Cerebellar nuclear complex (tissue), 1 donor: ENCODE measurements around the gene PTPA.
A peak's percentile ranks its signal among the peaks of the same experiment; 100 is the strongest.
"Not testable (repeated sequence)": the region's sequence is repeated elsewhere in the genome, so short reads cannot be mapped to it uniquely, and the experiment has no call there.

Experiments
- DNase-seq, 2 experiments: peaks; one replicate each; lab custom pipeline; 2025; lab: John Stamatoyannopoulos, UW

The PTPA gene

DNA sequence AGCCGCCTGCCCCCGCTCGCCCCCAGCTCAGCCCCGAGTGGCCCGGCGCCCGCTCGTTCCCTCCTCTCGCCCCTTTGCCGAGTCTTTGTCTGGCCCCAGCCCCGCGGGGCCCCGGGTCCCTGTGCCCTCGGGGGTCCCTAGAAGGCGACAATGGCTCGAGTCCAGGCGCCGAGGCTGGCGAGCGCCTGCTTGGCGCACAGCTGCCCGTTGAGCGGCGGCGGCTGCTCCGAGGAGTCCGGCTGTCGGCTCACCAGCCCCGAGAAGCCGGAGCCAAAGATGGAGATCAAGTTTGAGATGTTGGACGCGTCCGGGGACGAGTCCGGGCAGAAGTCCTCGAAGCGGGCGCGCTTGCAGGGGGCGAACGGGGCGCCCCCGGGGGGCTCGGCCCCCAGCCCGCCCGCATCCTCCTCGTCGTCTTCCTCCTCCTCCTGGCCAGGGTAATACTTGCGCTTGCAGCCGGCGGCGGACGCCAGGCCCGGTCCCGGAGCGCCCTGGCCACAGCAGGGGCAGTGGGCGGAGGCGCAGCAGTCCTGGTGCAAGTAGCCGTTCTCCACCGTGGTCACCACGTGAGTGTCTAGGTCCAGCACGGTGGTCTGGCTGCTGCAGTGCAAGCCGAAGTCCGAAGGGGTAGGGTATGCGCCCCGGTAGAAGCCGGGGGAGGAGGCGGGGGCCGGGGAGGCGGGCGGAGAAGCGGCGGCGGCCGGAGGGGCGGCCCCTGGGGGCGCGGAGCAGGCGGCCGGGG, 65.7 kb downstream of the PTPA start:
- no peak for DNase-seq

DNA sequence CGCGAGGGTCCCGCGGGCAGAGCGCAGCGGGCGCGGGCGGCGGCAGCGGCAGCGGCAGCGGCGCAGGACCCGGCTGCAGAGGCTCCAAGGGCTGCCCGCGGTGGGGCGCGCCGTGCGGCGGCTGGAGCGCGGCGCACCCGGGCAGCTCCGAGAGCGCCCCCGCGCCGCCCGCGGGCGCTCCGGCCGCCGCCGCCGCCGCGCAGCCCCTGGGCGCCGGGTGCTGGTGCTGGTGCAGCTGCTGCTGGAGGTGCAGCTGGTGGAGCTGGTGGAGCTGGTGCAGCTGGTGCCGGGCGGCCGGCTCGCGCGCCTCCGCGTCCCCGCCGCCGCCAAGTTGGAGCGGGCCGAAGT, 66.2 kb downstream of the PTPA start:
- DNase-seq, result no peak

DNA sequence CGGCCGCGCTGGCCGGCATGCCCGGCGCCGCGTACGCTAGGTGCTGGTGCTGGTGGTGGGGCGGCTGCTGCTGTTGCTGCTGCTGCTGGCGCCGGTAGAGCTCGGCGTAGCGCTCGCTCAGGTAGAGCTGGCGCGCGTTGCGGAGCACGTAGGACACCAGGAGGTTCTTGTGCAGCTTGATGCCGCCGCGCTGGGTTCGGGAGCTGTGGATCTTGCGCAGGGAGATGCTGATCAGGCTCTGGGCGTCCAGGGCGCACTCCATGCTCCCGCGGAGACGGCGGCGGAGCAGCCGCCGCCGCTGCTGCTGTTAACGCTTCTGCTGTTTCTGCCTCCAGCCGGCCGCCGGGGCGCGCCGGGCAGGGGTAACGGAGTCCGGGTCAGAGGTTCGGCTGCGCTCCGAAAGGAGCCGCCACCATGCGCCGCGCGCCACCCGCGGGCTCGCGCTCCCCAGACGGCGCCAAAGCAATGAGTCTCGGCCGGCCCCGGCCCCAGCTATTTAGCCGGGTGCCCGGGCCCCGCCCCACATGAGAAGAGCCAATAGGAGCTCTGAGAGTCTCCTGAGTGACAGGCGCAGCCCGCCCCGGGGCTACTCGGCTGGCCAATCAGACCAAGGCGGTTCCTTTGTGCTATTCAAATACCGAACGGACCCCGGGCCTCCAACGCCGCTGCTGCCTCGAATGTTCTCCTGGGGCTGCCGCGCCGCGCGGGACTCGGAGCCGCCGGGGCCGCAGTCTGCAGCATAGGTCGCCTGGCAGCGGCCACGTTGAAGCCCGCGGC, 66.8 kb downstream of the PTPA start, which contains the start of gene IER5L:
TSS of gene IER5L (minus strand) at position 471 of the 777 bp plus-strand sequence. CDS start at position 262, 209 bp downstream.
- peak in 1 of 2 experiments; percentile 67 for DNase-seq

DNA sequence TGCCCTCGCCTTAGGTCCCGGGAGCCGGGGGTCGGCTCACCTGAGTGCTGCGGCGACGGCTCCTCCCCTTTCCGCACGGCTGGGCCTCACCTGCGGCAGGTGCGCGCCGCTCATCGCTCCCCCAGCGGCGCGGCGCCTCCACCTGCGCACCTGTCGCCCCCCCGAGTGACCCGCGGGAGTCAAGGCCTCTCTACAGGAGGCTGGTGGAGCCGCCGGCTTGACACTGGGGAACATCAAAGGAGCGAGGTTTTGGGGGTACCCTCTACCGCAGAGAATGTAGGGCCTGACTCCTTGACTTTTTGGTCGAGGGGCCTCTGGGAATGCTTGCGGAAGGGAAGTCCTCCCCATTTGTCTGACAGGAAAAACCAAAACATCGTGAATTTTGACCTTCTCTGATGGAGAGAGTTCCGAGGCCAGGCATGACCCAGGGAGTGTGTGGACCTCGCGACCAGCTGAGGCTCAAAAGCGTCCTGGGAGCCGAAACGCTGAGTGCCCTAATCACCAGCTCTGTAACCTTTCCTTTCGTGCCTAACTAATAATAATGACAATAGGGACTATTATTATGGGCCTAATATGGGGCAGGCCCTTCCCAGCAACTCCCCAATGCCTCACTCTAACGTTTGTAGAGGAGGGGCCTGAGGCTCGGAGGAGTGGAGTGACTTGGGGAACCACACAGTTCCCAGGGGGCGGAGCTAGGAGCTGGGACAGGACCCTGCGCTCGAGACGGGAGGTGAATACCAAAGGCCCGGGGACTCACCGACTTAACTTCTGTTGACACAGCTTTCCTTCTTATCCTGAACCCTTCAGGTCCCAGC, 67.6 kb downstream of the PTPA start:
- no peak for DNase-seq

DNA sequence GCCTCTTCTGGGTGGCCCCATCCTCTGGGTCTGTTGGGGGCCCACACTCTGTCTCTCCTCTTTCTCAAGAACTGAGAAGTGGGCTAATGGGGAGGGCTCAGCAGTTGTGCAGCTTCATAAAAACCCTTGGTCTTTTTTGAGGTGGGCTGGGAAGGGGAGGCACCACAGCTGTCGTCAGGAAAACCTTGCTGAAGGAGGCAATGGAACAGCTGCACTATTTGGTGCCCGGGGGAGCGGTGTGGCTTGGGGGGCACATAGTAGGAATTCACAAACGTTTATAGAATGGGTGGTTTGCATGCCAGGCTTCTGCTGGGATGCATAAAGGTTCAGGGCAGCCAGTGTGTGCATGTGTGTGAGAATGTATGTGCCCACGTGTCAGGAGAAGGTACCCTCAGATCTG, 70.0 kb downstream of the PTPA start:
- DNase-seq, result no peak

DNA sequence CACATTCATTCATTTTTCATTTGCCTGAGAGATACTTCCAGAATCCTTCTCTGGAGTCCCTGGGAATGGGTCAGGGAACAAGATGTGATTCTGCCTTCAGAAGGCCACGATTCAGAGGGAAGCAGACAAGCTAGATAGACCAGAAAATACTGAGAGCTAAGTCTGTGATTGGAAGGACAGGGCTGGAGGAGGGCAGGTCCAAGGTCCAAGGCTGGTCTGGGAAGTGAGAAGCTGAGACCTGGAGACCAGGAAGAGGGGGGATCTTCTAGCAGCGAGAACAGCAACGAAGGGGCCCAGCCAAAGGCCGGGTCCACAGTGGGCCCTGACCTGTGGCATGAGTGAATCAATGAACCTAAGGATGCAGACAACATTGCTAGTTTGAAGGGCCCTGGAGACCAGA, 70.9 kb downstream of the PTPA start:
- no peak for DNase-seq

DNA sequence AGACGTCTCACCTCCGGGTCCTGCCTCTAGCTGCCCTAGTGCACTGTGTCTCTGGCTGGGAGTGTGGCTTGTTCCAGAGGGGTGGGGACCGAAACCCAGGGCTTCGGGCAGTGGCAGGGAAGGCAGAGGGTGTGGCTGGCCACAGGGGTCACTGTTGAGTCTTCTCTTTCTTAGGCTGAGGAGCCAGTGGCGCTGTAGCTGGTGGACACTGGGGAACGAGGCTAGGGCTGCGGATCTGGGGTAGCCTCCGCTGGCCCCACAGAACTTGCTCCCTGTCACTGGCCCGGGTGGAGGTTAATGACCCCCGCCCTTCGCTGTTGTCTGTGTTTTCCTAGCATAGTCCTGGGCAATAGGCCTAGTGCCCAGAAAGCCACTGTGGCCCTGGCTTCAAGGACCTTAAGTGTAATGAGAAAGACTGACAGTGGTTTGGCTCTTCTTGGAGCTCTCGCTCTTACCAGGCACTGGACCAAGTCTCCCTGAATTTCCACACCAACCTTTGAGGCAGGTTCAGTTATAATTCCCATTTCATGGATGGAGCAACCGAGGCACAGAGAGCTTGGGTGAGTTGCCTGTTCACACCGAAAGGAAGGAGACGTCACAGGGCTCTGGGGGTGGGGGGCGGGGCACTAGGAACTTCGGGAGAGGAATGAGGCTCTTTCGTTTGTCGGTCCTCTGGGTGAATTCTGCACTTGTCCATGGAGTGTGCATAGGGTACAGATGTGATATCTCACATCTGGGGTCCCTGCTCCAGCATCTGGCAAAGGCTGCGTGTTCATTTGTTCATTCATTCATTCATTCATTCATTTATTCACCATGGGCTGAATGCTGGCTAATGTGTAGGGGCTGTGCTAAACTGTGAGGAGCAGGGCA, 71.6 kb downstream of the PTPA start:
- no peak for DNase-seq

DNA sequence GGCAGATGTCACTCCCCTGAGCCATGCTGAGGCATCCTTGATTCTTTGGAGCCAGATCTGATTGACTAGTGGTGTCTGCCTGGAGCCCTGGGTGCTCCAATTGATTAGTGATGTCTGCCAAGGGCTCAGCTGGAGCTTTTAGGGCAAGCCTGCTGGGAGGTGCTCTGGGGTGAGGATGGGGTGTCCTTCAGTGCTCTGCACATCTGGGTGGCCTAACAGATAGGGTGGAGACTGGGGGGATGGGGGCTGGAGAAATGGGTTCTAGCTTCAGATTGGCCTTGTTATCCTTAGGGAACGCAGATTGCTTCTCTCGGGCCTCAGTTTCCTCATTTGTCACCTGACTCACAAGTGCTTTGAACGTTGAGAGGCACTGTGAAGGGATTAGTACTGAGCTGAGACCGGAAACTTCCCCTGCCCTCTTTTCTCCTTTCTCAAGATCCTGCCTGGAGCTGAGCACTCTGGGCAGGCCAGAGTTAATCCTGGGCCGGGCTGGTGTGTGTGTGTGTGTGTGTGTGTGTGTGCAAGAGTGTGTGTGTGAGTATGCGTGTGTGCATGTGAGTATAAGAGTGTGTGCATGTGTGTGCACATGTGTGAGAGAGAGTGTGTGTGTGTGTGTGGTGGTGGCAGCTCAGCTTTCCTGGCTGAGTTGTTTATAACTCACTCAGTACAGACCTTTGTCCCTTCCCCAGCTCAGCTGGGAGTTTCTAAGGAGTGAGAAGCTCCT, 72.4 kb downstream of the PTPA start:
- no peak for DNase-seq

DNA sequence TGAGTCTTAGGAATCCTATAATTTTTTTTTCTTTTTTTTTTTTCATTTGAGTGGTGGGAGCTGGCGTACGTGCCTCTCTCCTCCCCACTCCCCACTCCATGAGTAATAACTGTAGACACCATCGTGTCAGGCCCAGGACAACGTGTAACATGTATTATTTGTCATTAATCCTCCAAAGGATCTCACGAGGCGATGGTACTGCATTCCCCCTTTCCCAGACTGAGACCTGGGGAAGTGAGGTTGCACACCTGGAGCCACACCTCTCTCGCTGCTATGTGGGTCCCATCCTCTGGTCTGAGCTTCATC, 73.0 kb downstream of the PTPA start:
- DNase-seq, result no peak

DNA sequence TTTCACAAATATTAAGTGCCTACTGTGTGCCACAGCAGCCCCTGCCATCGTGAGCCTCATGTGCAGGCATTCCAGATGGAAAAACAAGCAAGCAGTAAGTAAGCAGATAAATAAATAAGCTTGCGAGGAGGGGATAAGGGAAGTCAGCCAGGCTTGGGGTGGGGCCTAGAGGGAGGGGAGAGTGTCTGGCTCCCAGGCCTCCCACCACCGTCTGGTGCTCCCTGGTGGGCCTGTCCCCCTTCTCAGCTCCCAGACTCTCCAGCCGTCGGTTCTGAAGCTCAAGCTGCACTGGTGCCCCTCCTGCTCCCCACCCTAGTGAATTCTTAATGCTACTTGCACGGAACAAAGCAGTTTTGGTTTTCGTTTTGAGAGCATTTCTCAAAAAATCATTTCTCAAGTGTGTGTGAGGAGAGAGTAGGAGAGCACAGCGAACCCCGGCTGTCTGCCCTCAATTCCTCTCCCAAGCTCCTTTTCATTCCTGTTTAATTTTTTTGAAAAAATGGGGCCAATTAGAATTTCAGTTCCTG, 73.4 kb downstream of the PTPA start:
- no peak for DNase-seq

DNA sequence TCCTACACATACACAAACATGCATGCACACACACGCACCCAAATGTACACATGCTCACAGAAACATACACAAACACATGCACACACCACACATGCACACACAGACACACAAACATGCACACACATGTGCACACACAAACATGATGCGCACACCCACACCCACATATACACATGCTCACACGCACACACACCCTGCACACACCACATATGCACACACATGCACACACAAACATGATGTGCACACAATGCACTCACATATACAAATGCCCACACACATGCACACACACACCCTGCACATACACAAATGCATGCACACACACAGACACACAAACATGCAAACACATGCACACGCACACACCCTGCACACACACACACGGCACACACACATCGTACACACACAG, 74.2 kb downstream of the PTPA start:
- no peak for DNase-seq

DNA sequence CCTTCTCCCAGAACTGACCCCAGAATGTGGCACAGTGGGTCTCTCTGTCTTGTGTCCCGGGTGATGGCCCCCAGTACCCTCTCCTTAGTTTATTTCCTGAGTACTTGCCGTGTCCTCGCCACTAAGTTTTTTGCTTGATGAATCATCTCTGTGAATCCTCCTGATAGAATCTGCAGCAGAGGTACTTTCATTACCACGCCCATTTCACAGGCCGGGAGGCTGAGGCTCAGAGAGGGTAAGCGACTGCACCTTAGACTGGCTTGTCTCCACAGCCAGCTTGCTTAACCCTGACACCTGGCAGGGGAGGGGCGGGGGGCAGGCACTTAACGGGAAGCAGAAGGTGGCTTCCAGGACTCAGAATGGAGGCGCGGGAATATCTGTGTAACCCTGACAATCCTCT, 74.8 kb downstream of the PTPA start:
- DNase-seq, result no peak

DNA sequence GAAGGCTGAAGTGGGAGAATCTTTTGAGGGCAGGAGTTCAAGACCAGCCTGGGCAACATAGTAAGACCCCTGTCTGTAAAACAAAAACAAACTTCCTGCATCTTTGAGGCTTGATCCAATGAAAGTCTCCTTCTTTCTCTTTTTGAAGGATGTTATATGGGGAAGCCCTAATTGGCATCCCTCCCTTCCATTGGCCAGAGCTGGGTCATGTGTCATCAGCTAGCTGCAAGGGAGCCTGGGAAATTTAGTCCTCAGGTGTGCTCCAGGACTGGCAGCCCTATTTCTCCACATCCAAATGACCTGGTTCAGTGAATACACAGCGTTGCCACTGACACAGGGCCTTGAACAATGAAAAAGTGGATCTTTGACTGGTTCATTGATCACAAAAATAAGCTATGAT, 75.8 kb downstream of the PTPA start:
- DNase-seq, result no peak

DNA sequence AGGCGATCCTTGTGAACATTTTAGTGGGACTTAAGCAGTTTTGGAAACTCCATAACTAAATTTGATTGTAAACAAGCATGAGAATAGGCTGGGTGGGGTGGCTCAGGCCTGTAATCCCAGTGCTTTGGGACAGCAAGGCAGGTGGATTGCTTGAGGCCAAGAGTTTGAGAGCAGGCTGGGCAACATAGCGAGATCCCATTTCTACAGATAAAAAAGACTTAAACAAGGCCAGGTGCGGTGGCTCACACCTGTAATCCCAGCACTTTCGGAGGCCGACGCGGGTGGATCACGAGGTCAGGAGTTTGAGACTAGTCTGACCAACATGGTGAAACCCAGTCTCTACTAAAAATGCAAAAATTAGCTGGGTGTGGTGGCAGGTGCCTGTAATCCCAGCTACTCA, 78.8 kb downstream of the PTPA start:
- not testable (repeated sequence) for DNase-seq

DNA sequence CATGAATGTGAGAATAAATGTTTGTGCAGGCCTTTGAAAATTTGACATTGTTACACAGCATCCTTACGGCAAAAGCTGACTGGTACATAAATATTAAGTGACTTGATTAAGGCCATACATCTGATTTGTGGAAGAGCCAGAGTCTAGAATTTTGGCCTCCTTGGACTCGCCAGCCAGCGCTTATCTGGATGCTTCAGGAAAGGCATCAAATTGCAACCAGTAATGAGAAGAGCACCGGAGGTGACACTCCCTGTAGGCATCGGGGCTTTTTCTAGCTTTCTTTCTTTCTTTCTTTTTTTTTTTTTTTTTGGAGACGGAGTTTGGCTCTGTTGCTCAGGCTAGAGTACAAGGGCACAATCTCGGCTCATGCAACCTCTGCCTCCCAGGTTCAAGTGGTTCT, 80.0 kb downstream of the PTPA start:
- DNase-seq, result no peak

DNA sequence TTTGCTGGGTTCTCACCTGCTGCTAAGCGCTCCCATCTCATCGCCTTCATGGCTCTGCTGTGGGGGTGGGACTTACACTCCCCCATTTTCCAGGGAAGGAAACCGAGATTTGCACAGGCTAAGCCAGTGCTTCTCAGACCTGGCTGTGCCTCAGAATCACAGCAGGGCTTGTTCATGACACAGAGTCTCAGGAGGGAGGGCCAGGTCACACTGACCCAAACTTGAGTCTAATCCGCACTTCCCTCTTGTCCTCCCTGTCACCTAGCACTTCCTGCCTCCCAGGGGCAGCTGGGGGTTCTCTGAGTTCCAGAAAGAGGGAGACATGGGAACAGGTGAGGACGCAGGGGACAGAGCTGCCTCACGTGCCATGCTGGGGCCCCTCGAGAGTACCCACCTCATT, 82.4 kb downstream of the PTPA start:
- DNase-seq, result no peak

DNA sequence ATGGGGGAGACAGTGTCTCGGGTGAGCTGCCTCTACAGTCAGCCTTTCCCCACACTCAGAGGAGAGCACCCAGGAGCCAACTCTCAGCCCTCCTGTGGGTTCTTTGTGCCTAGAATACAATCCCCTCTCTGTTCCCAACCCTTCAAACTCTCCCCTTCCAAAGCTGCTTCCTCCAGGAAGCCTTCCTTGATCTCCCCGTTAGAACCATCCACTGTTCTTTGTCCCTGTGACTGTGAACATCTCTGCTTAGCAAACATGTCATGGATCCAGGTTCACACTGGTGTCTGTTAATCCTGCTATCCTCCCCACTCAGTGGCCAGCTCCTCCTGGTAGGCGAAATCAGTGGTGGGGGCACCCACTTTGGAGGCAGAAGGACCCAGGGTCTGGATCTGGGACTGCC, 83.0 kb downstream of the PTPA start:
- DNase-seq, result no peak

DNA sequence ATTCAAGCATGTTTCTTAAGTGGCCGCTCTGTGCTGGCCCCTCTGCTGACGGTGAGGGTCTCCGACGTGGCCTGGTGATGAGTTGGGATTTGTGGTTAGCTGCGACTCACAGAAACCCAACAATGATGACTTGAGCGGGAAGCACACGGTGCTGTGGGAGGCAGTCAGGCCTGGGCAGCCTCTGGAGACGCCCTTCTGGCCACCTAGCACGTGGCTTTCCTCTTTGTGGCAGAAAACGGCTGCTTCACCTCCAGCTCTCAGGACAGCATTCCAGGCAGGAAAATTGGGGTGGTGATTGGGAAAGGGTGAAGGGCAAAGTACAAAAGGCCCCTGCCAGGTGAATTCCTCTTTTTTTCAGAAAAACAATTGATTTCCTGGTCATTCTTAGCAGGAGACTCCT, 84.4 kb downstream of the PTPA start:
- DNase-seq, result no peak

DNA sequence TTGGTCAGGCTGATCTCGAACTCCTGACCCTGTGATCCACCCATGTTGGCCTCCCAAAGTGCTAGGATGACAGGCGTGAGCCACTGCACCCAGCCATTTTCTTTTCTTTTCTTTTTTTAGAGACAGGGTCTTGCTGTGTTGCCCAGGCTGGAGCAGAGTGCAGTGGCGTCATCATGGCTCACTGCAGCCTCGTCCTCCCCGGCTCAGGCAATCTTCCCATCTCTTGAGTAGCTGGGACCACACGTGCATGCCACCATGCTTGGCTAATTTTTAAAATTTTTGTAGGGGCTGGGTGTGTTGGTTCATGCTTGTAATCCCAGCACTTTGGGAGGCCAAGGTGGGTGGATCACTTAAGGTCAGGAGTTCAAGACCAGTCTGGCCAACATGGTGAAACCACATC, 85.8 kb downstream of the PTPA start:
- DNase-seq, result not testable (repeated sequence)

DNA sequence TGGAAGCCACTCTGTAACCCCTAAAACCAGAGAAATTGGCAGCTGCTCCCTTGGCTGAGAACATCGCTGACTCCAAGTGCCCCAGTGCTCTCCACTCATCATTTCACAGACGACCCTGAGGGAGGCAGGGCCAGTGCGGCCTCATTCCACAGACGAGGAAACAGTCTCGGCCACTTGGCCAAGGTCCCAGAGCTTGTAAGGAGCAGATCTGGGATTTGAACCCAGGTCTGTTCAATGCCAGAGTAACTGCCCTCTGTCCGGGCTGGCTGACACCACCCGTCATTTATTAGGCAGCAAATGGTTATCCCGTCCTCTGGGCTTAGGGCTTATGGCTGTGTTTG, 86.7 kb downstream of the PTPA start:
- DNase-seq, result no peak
